ENCODE measurements around the gene VPS33A. TPM values are rescaled to one million over a fixed set of nuclear protein-coding genes. Genes with fewer than 3 reads are reported as not detected.

The VPS33A gene
- total and polyA plus RNA-seq, 2 of the 13 experiments (the other 11 are each of a cell fraction or from before 2014, with no cell fraction given) = 11.0 to 43.6 TPM

- BruUV-seq (replicated peaks) = no TSS peak
- intact Hi-C loops (cut with micrococcal nuclease; ENCODE audit: unreplicated experiment) = no loop called here
- DNase-seq (ENCODE audit: low spot score) (no peak), FAIRE-seq (no peak), ATAC-seq (no peak)
- in situ Hi-C loops (cut with HindIII; ENCODE audit: extremely low pct_ligation_motif_present, low pct_unique_long_range_greater_than_20kb) = no loop called here
- no peak for TF ChIP-seq LBX2 (CRISPR knock-in tag; IDR thresholded peaks at IDR 0.05; ENCODE audit: borderline replicate concordance)
- TF ChIP-seq ZKSCAN8 (CRISPR knock-in tag; IDR thresholded peaks at IDR 0.05; ENCODE audit: borderline replicate concordance) = no peak
- TF ChIP-seq RNF2 (conservative IDR thresholded peaks at IDR 0.05; ENCODE audit: low read depth) = no peak
- no peak for TF ChIP-seq E2F5 (CRISPR knock-in tag; conservative IDR thresholded peaks at IDR 0.05)
- TF ChIP-seq ZNF788 (CRISPR knock-in tag; IDR thresholded peaks at IDR 0.05; ENCODE audit: borderline replicate concordance) = no peak
- Histone ChIP-seq H3K27me3 (ENCODE audit: control insufficient read depth in 1 of 2, insufficient read depth in 2 of 2, low read length in 2 of 2) (no peaks in the 10 kb centered on the region), H3K36me3 (replicated peaks in 1 of 2; ENCODE audit: control insufficient read depth in 1 of 2, insufficient read depth in 2 of 2, low read length in 2 of 2) (peaks cover 6 to 27% of the 10 kb centered on the region in 2 experiments; a peak in 4 of 5 replicates), H3K4me2 (ENCODE audit: low read depth, low read length) (no peak overlapping the region), H3K9ac (ENCODE audit: insufficient read depth, low read depth, low read length) (no peak overlapping the region), H4K20me1 (ENCODE audit: insufficient read depth, low read length) (no peaks in the 10 kb centered on the region), H3K79me2 (ENCODE audit: insufficient read depth, low read length) (no peaks in the 10 kb centered on the region), H3K4me3 (replicated peaks in 1 of 3; ENCODE audit: insufficient read depth in 1 of 3, low read depth in 2 of 3, low read length in 3 of 3) (no peak overlapping the region), H3K4me1 (ENCODE audit: insufficient read depth, low read length) (no peaks in the 10 kb centered on the region), H3K9me3 (ENCODE audit: low read length) (no peaks in the 10 kb centered on the region), H3K27ac (ENCODE audit: extremely low read length, insufficient read depth, low read length) (no peak overlapping the region), H2AFZ (ENCODE audit: low read length) (no peak overlapping the region)
- ChIA-PET POLR2A (no interaction called here), CTCF (ENCODE audit: low intra/inter-chr PET ratio, low total read pairs) (no interaction called here)
- WGBS (ENCODE audit: low lambda C conversion rate) = 88% methylated on average over 4 of the region's 4 CpGs
These were observed 15.8 kb upstream of the VPS33A start for GRCh38 chr12:122282061-122282460.

- ATAC-seq = no peak
- Histone ChIP-seq H3K79me2 (ENCODE audit: insufficient read depth, low read length) (no peaks in the 10 kb centered on the region), H3K27me3 (ENCODE audit: control insufficient read depth in 1 of 2, insufficient read depth in 2 of 2, low read length in 2 of 2) (no peaks in the 10 kb centered on the region), H4K20me1 (ENCODE audit: insufficient read depth, low read length) (no peaks in the 10 kb centered on the region), H3K9ac (ENCODE audit: insufficient read depth, low read depth, low read length) (no peak overlapping the region), H3K4me3 (replicated peaks in 1 of 3; ENCODE audit: insufficient read depth in 1 of 3, low read depth in 2 of 3, low read length in 3 of 3) (no peak overlapping the region), H3K4me1 (ENCODE audit: insufficient read depth, low read length) (no peaks in the 10 kb centered on the region), H2AFZ (ENCODE audit: low read length) (no peak overlapping the region), H3K36me3 (replicated peaks in 1 of 2; ENCODE audit: control insufficient read depth in 1 of 2, insufficient read depth in 2 of 2, low read length in 2 of 2) (peaks cover 6 to 29% of the 10 kb centered on the region in 2 experiments; a peak in 4 of 5 replicates), H3K27ac (ENCODE audit: extremely low read length, insufficient read depth, low read length) (no peak overlapping the region), H3K4me2 (ENCODE audit: low read depth, low read length) (no peak overlapping the region), H3K9me3 (ENCODE audit: low read length) (no peaks in the 10 kb centered on the region)
- CTCF ChIA-PET (ENCODE audit: low intra/inter-chr PET ratio, low total read pairs) = no interaction called here
- POLR2A ChIA-PET = no interaction called here
- intact Hi-C loops (cut with micrococcal nuclease; ENCODE audit: unreplicated experiment) = no loop called here
- TF ChIP-seq RXRB (CRISPR knock-in tag; IDR thresholded peaks at IDR 0.05; ENCODE audit: borderline replicate concordance) (no peak), MIER2 (CRISPR knock-in tag; IDR thresholded peaks at IDR 0.05) (no peak), ZFP36L1 (CRISPR knock-in tag; IDR thresholded peaks at IDR 0.05) (no peak), ZBTB46 (CRISPR knock-in tag; IDR thresholded peaks at IDR 0.05; ENCODE audit: borderline replicate concordance) (no peak)
- no peak for DNase-seq (ENCODE audit: low spot score)
- 90% methylated on average over 7 of the region's 7 CpGs for WGBS (ENCODE audit: low lambda C conversion rate)
- in situ Hi-C loops (cut with HindIII; ENCODE audit: extremely low pct_ligation_motif_present, low pct_unique_long_range_greater_than_20kb) = no loop called here
- FAIRE-seq = no peak
- BruUV-seq (replicated peaks) = no TSS peak
These were observed 9.9 kb upstream of the VPS33A start for GRCh38 chr12:122276242-122276641.

All from HepG2 (cell line).